ENCODE results near the gene PHF23.

- TF ChIP-seq POLR2AphosphoS5 (IDR thresholded peaks at IDR 0.05; ENCODE audit: low read depth, low read length) = no peak
- no peak for TF ChIP-seq REST (IDR thresholded peaks at IDR 0.05; ENCODE audit: insufficient read depth in 1 of 2, low read depth in 2 of 2, low read length in 2 of 2)
- TF ChIP-seq SIN3A (IDR thresholded peaks at IDR 0.05; ENCODE audit: borderline replicate concordance, insufficient read depth, low read length) = no peak
Measured at GRCh38 chr17:7282752-7283321, 43.6 kb upstream of the PHF23 start.

Measured in PFSK-1 (cell line).